Spinal cord (tissue), 10 donors: Measurements from ENCODE around the gene KIAA1755. TPM values are rescaled to one million over a fixed set of nuclear protein-coding genes. Genes with fewer than 3 reads are reported as not detected.

Experiments used
- DNase-seq, 6 donors: peaks; one replicate each; pipeline versions ENCODE4 v3.0.0 to v3.0.0-alpha.2; 2013 to 2015; ENCODE audit warnings: low spot score in 6 of 6, low read depth in 4 of 6
- H3K27ac ChIP-seq: one replicate; pipeline ENCODE4 v1.5.1; 2013; ENCODE audit warnings: low read depth, low read length, control low read depth
- H3K27me3 ChIP-seq: one replicate; pipeline ENCODE4 v1.6.1; 2013; ENCODE audit warnings: low read length; ENCODE audit not compliant: control insufficient read depth, insufficient read depth
- H3K36me3 ChIP-seq: one replicate; pipeline ENCODE4 v1.6.1; 2013; ENCODE audit warnings: low read length; ENCODE audit not compliant: control insufficient read depth, insufficient read depth
- H3K4me1 ChIP-seq: one replicate; pipeline ENCODE4 v1.6.1; 2013; ENCODE audit warnings: low read length; ENCODE audit not compliant: control insufficient read depth, insufficient read depth
- H3K4me3 ChIP-seq: one replicate; pipeline ENCODE4 v1.5.1; 2013; ENCODE audit warnings: low read depth, low read length, control low read depth
- H3K9me3 ChIP-seq: one replicate; pipeline ENCODE4 v1.6.1; 2013; ENCODE audit warnings: low read length; ENCODE audit not compliant: control insufficient read depth, insufficient read depth
- WGBS: methylation state at CpG from one replicate; pipeline ENCODE4 v1.1.5; 2013; ENCODE audit warnings: missing lambda C conversion rate; ENCODE audit not compliant: insufficient coverage; 5-methylcytosine and 5-hydroxymethylcytosine counted together
- polyA plus RNA-seq, 2 donors: library from polyadenylated mRNA; unstranded; fragments of 120-200 nt; gene quantifications; one replicate each; pipeline ENCODE4 v1.2.1, GENCODE V29; 2013; ENCODE audit not compliant: insufficient read length in 2 of 2
- total RNA-seq, 2 donors: library from RNA; depleted of rRNA in 1 of 2; stranded (reverse); fragments of 120-200 nt in 1 of 2; fragments of >200 nt in 1 of 2; gene quantifications; one replicate each; pipeline versions ENCODE4 v1.2.3 to v1.2.4, GENCODE V29; 2013 to 2014
- donor health status: healthy.

Gene KIAA1755
- total and polyA plus RNA-seq, 4 donors, result 20.8 to 51.5 (median 33.6) TPM

DNA sequence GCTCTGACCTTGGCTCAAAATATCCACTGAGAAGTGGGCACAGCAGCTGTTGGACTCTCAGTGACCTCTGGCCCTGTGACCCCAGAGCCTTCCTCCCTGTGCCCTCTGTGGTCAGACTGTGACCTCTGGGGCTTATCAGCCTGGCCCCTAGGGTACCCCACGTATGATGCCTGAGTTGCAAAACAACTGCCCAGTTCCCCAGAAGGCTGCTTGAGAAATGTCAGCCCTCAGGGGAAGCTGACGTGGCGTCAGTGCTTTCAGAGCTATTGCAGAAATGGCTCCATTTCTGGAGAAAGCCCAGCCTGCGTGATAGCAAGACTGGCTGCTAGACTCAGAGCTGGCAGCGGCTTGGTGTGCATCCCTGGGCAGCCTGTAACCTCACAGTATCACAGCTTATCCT, 63.9 kb downstream of the KIAA1755 start:
- no peaks in the 10 kb centered on the region for H3K36me3 ChIP-seq
- 38% methylated on average over 5 of the region's 5 CpGs for WGBS
- H3K9me3 ChIP-seq, result no peaks in the 10 kb centered on the region
- no peaks in the 10 kb centered on the region for H3K27me3 ChIP-seq
- no peak overlapping the region for H3K4me3 ChIP-seq
- peak in 1 of 6 donors; percentile 44 for DNase-seq
- H3K27ac ChIP-seq, result no peak overlapping the region
- H3K4me1 ChIP-seq, result peaks cover 20% of the 10 kb centered on the region

- H3K27me3 ChIP-seq, result no peaks in the 10 kb centered on the region
- no peak overlapping the region for H3K4me3 ChIP-seq
- peaks cover 20% of the 10 kb centered on the region for H3K4me1 ChIP-seq
- 93% methylated on average over 4 of the region's 4 CpGs for WGBS
- no peaks in the 10 kb centered on the region for H3K36me3 ChIP-seq
- DNase-seq, result no peak
- no peak overlapping the region for H3K27ac ChIP-seq
- no peaks in the 10 kb centered on the region for H3K9me3 ChIP-seq
These were observed 64.5 kb downstream of the KIAA1755 start for GRCh38 chr20:38196076-38196475.

DNA sequence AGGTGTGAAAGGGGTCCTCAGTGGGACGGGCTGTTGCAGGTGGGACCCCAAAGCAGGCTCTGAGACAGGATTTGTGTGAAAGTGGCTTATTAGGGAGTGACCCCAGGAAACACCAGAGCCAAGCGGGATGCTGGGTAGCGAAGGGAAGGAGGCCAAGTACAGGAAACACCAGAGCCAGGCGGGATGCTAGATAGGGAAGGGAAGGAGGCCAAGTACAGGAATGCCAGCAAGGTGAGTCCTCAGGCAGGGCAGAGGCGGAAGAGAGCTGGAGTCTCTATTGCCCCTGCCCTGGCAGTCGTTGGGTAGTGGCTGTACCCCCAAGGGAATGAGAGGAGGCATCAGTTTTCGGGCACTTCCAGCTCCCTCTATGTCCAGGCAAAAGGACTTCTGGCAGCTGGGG, 65.0 kb downstream of the KIAA1755 start:
- 79% methylated on average over 7 of the region's 7 CpGs for WGBS
- Histone ChIP-seq H3K4me1 (peaks cover 20% of the 10 kb centered on the region), H3K36me3 (no peaks in the 10 kb centered on the region), H3K27ac (no peak overlapping the region), H3K4me3 (no peak overlapping the region), H3K27me3 (no peaks in the 10 kb centered on the region), H3K9me3 (no peaks in the 10 kb centered on the region)
- no peak for DNase-seq

GRCh38 chr20:38194971-38195504, 65.5 kb downstream of the KIAA1755 start:
- DNase-seq, result no peak
- 95% methylated on average over 5 of the region's 5 CpGs for WGBS

DNA sequence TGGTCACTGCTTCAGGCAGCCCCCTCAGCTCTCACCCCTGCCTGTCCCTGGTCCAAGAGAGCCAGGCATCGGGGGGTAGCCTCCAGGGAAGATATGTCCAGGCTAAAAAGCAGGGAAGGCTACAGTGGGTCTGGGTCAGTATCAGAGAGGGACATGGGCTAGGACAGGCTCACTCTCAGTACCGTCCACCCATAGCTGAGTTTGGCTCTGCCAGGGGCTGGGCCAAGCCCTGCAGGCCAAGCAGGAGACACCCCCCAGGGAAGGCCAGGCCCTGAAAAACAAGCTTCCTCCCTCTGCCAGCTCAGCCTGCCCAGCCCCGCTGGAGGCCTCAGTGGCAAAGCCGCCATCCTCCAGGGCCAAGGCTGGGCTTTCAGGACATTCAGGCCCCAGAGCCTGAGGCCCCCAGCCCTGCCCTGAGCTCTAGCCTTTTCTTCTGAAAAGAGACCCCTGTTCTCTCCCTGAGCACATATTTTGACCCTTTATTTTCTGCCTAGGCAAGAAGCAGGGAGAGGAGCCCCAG, 66.9 kb downstream of the KIAA1755 start:
- no peak overlapping the region for H3K27ac ChIP-seq
- no peaks in the 10 kb centered on the region for H3K9me3 ChIP-seq
- no peaks in the 10 kb centered on the region for H3K36me3 ChIP-seq
- WGBS, result 95% methylated on average over 4 of the region's 4 CpGs
- no peaks in the 10 kb centered on the region for H3K27me3 ChIP-seq
- no peak overlapping the region for H3K4me3 ChIP-seq
- peaks cover 15% of the 10 kb centered on the region for H3K4me1 ChIP-seq
- no peak for DNase-seq

More at GRCh38 chr20:38194971-38195504, 65.5 kb downstream of the KIAA1755 start:
- Histone ChIP-seq H3K36me3 (no peaks in the 10 kb centered on the region), H3K9me3 (no peaks in the 10 kb centered on the region), H3K27me3 (no peaks in the 10 kb centered on the region), H3K4me3 (no peak overlapping the region), H3K4me1 (peaks cover 20% of the 10 kb centered on the region), H3K27ac (no peak overlapping the region)

- no peaks in the 10 kb centered on the region for H3K9me3 ChIP-seq
- H3K4me1 ChIP-seq, result peaks cover 6% of the 10 kb centered on the region
- H3K36me3 ChIP-seq, result no peaks in the 10 kb centered on the region
- H3K27ac ChIP-seq, result no peak overlapping the region
- H3K4me3 ChIP-seq, result no peak overlapping the region
- no peaks in the 10 kb centered on the region for H3K27me3 ChIP-seq
- no peak for DNase-seq
- WGBS, result 84% methylated on average over 8 of the region's 9 CpGs
These were observed 68.1 kb downstream of the KIAA1755 start for GRCh38 chr20:38192323-38192885.

DNA sequence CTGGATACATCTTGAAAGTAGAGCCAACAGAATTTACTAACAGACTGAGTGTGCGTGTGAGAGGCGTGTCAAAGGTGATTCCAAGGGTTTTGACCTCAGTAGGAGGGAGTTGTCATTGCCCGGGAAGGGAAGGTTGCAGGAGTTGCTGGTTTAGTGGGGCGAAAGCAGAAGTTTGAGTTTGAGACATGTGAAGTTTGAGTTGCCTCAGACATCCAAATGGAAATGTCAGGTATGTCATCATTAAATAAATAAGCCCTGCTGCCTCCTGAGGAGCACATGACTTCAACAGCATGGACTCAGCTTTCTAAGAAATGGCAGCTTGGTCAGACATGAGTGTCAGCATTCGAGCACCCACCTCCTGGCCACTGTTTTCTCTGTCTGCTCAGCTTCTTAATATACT, 68.9 kb downstream of the KIAA1755 start:
- WGBS, result 69% methylated on average over 4 of the region's 5 CpGs
- H3K27me3 ChIP-seq, result no peaks in the 10 kb centered on the region
- no peak overlapping the region for H3K27ac ChIP-seq
- H3K4me1 ChIP-seq, result peaks cover 5% of the 10 kb centered on the region
- H3K36me3 ChIP-seq, result no peaks in the 10 kb centered on the region
- no peak for DNase-seq
- no peaks in the 10 kb centered on the region for H3K9me3 ChIP-seq
- H3K4me3 ChIP-seq, result no peak overlapping the region

DNA sequence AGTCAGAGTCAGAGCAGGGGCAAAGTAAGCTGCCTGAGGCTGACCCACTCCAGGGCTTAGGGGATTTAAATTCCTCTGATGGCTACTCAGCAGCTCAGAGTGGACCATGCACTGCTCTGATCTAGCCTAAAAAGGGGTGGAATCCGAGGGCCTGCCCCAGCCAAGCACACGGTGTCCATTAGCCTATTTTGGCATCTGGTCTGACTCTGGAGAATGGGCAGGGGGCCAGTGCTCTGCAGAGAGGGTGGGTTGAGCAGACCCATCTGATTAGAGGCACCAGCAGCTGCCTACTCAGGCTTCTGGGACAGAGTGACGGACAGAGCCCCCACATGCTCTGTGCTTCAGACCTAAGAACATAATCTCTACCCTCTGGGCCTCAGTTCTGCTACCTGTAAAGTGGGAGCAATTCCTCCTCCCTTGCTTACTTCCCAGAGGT, 69.6 kb downstream of the KIAA1755 start:
- Histone ChIP-seq H3K4me3 (no peak overlapping the region), H3K27me3 (no peaks in the 10 kb centered on the region), H3K4me1 (no peaks in the 10 kb centered on the region), H3K27ac (no peak overlapping the region), H3K36me3 (no peaks in the 10 kb centered on the region), H3K9me3 (no peaks in the 10 kb centered on the region)
- WGBS, result 44% methylated on average over 2 of the region's 3 CpGs
- DNase-seq, result no peak

DNA sequence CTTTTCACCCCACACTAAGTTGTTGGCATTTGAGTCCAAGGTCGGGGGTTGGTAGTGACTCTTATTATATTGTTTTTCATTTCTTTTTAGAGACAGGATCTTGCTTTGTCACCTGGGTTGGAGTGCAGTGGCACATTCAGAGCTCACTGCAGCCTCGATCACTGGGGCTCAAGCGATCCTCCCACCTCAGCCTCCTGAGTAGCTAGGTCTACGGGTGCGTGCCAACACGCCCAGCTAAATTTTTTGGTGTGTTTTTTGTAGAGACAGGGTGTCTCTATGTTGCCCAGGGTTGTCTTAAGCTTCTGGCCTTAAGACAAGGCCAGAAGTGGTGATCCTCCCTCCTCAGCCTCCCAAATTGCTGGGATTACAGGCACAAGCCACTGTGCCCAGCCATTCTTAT, 70.4 kb downstream of the KIAA1755 start:
- Histone ChIP-seq H3K4me1 (no peaks in the 10 kb centered on the region), H3K27me3 (no peaks in the 10 kb centered on the region), H3K9me3 (no peaks in the 10 kb centered on the region), H3K4me3 (no peak overlapping the region), H3K27ac (no peak overlapping the region), H3K36me3 (no peaks in the 10 kb centered on the region)
- 90% methylated on average over 4 of the region's 6 CpGs for WGBS
- DNase-seq, result no peak

GRCh38 chr20:38187517-38187916, 73.0 kb downstream of the KIAA1755 start:
- Histone ChIP-seq H3K27me3 (no peaks in the 10 kb centered on the region), H3K9me3 (no peaks in the 10 kb centered on the region), H3K4me3 (no peak overlapping the region), H3K4me1 (no peaks in the 10 kb centered on the region), H3K36me3 (no peaks in the 10 kb centered on the region), H3K27ac (no peak overlapping the region)
- peak in 1 of 6 donors; percentile 37 for DNase-seq
- 58% methylated on average over 5 of the region's 5 CpGs for WGBS
